ENCODE measurements around the gene GRIK4.

The GRIK4 gene

DNA sequence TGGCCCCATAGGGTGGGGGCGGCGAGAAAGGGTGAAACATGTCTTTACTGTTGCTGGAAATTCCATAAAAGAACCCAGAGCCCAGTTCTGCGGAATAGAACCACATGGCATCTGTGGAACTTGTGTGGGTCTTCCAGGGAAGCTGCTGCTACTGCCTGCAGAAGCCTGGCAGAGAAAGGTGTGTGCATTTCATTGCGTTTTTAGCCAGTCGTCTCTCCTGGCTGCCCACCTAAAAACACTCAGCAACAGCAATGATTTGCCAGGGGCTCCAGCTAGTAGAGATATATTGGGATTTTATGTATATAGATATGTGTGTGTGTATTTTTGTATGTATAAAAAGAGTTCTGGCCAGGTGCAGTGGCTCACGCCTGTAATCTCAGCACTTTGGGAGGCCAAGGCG is 385.1 kb downstream of the GRIK4 start:
- no peaks in the 10 kb centered on the region for H4K20me1 ChIP-seq (ENCODE audit: control insufficient read depth, insufficient read depth, low read depth, low read length)
- H3K27me3 ChIP-seq (ENCODE audit: control insufficient read depth, low read length): no peaks in the 10 kb centered on the region
- H3F3A ChIP-seq (ENCODE audit: control insufficient read depth, insufficient read depth): no peaks in the 10 kb centered on the region
- H3K36me3 ChIP-seq (ENCODE audit: control insufficient read depth, low read length): no peaks in the 10 kb centered on the region
- H3K4me2 ChIP-seq (ENCODE audit: low read length): no peak overlapping the region
- no peak overlapping the region for H3K4me3 ChIP-seq (ENCODE audit: low read length)
- no peaks in the 10 kb centered on the region for H3K9me2 ChIP-seq (replicated peaks; ENCODE audit: control insufficient read depth, low read length)
- H3K9me3 ChIP-seq (ENCODE audit: control insufficient read depth, insufficient read depth, low read length): no peaks in the 10 kb centered on the region
- no peak overlapping the region for H3K27ac ChIP-seq (ENCODE audit: low read depth, low read length)
- H3K4me1 ChIP-seq (ENCODE audit: control insufficient read depth, low read length): no peaks in the 10 kb centered on the region
- H3K79me2 ChIP-seq (ENCODE audit: control insufficient read depth, low read length): no peaks in the 10 kb centered on the region
- TF ChIP-seq, protein P1, sequence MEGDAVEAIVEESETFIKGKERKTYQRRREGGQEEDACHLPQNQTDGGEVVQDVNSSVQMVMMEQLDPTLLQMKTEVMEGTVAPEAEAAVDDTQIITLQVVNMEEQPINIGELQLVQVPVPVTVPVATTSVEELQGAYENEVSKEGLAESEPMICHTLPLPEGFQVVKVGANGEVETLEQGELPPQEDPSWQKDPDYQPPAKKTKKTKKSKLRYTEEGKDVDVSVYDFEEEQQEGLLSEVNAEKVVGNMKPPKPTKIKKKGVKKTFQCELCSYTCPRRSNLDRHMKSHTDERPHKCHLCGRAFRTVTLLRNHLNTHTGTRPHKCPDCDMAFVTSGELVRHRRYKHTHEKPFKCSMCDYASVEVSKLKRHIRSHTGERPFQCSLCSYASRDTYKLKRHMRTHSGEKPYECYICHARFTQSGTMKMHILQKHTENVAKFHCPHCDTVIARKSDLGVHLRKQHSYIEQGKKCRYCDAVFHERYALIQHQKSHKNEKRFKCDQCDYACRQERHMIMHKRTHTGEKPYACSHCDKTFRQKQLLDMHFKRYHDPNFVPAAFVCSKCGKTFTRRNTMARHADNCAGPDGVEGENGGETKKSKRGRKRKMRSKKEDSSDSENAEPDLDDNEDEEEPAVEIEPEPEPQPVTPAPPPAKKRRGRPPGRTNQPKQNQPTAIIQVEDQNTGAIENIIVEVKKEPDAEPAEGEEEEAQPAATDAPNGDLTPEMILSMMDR (IDR thresholded peaks at IDR 0.05; ENCODE audit: low read depth, low read length, poor library complexity, severe bottlenecking): no peak

DNA sequence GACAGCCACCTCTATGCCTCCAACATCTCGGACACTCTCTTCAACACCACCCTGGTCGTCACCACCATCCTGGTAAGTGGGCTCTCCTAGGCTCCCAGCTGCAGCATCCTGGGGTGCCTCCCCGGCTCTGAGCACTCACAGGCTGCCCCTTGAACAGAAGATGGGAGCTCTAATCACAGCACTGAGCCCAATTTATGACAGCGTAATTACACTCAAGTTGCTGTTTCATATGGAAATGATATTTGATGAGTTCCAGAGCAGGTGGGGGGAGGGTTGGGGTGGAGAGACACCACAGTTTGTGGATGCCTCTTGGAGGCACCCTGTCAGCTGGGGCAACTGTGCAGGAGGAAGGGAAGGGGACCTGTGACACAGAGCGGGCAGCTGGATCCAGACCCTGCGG is 387.0 kb downstream of the GRIK4 start:
- Histone ChIP-seq H3K36me3 (ENCODE audit: control insufficient read depth, low read length) (no peaks in the 10 kb centered on the region), H3K4me2 (ENCODE audit: low read length) (no peak overlapping the region), H4K20me1 (ENCODE audit: control insufficient read depth, insufficient read depth, low read depth, low read length) (no peaks in the 10 kb centered on the region), H3K4me1 (ENCODE audit: control insufficient read depth, low read length) (no peaks in the 10 kb centered on the region), H3K27ac (ENCODE audit: low read depth, low read length) (no peak overlapping the region), H3K27me3 (ENCODE audit: control insufficient read depth, low read length) (no peaks in the 10 kb centered on the region), H3K79me2 (ENCODE audit: control insufficient read depth, low read length) (no peaks in the 10 kb centered on the region), H3F3A (ENCODE audit: control insufficient read depth, insufficient read depth) (no peaks in the 10 kb centered on the region), H3K9me3 (ENCODE audit: control insufficient read depth, insufficient read depth, low read length) (no peaks in the 10 kb centered on the region), H3K4me3 (ENCODE audit: low read length) (no peak overlapping the region), H3K9me2 (replicated peaks; ENCODE audit: control insufficient read depth, low read length) (no peaks in the 10 kb centered on the region)
- TF ChIP-seq, protein P1 (IDR thresholded peaks at IDR 0.05; ENCODE audit: low read depth, low read length, poor library complexity, severe bottlenecking): no peak
- no peak for TF ChIP-seq EZH2phosphoT487 (IDR thresholded peaks at IDR 0.05; ENCODE audit: borderline replicate concordance, low read length)

DNA sequence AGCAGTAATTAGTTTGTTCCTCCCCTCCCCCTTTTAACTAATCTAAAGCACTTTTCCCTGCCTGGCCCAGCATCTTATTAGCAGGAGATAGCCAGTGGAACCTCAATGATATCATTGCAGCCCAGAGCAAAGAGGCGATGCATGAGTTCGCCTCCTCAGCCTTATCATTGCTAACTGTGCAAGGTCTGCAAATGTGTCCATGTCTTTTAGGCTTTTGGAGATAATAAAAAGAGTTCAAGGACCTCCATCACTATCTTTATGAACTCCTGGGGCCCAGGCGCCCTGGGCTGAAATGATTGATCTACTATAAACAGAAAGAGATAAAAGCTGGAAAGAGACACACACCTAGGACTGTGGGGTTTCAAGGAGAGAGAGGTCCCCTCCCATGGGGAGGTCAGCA is 388.2 kb downstream of the GRIK4 start:
- TF ChIP-seq, protein P1 (IDR thresholded peaks at IDR 0.05; ENCODE audit: low read depth, low read length, poor library complexity, severe bottlenecking): no peak
- no peak for TF ChIP-seq EZH2phosphoT487 (IDR thresholded peaks at IDR 0.05; ENCODE audit: borderline replicate concordance, low read length)
- Histone ChIP-seq H3K79me2 (ENCODE audit: control insufficient read depth, low read length) (no peaks in the 10 kb centered on the region), H4K20me1 (ENCODE audit: control insufficient read depth, insufficient read depth, low read depth, low read length) (no peaks in the 10 kb centered on the region), H3K9me3 (ENCODE audit: control insufficient read depth, insufficient read depth, low read length) (no peaks in the 10 kb centered on the region), H3K4me2 (ENCODE audit: low read length) (no peak overlapping the region), H3K27me3 (ENCODE audit: control insufficient read depth, low read length) (no peaks in the 10 kb centered on the region), H3K9me2 (replicated peaks; ENCODE audit: control insufficient read depth, low read length) (no peaks in the 10 kb centered on the region), H3K36me3 (ENCODE audit: control insufficient read depth, low read length) (no peaks in the 10 kb centered on the region), H3K4me1 (ENCODE audit: control insufficient read depth, low read length) (no peaks in the 10 kb centered on the region), H3F3A (ENCODE audit: control insufficient read depth, insufficient read depth) (no peaks in the 10 kb centered on the region), H3K4me3 (ENCODE audit: low read length) (no peak overlapping the region), H3K27ac (ENCODE audit: low read depth, low read length) (no peak overlapping the region)

- no peaks in the 10 kb centered on the region for H3K79me2 ChIP-seq (ENCODE audit: control insufficient read depth, low read length)
- no peaks in the 10 kb centered on the region for H3K36me3 ChIP-seq (ENCODE audit: control insufficient read depth, low read length)
- H3K4me3 ChIP-seq (ENCODE audit: low read length): no peak overlapping the region
- H3K27me3 ChIP-seq (ENCODE audit: control insufficient read depth, low read length): no peaks in the 10 kb centered on the region
- no peak overlapping the region for H3K4me2 ChIP-seq (ENCODE audit: low read length)
- H3K9me3 ChIP-seq (ENCODE audit: control insufficient read depth, insufficient read depth, low read length): no peaks in the 10 kb centered on the region
- no peaks in the 10 kb centered on the region for H3K4me1 ChIP-seq (ENCODE audit: control insufficient read depth, low read length)
- H3F3A ChIP-seq (ENCODE audit: control insufficient read depth, insufficient read depth): no peaks in the 10 kb centered on the region
- H3K9me2 ChIP-seq (replicated peaks; ENCODE audit: control insufficient read depth, low read length): no peaks in the 10 kb centered on the region
- H4K20me1 ChIP-seq (ENCODE audit: control insufficient read depth, insufficient read depth, low read depth, low read length): no peaks in the 10 kb centered on the region
- TF ChIP-seq EZH2phosphoT487 (IDR thresholded peaks at IDR 0.05; ENCODE audit: borderline replicate concordance, low read length): no peak
- H3K27ac ChIP-seq (ENCODE audit: low read depth, low read length): no peak overlapping the region
These were observed 389.1 kb downstream of the GRIK4 start for GRCh38 chr11:120900643-120901042.

Measured in DOHH2 (cell line).